GM15510 (cell line): ENCODE results near the gene FKBP1C.
"Not testable (repeated sequence)": the region's sequence is repeated elsewhere in the genome, so short reads cannot be mapped to it uniquely, and the experiment has no call there.

Experiments
- POLR2A ChIP-seq: IDR thresholded peaks from 3 replicates; pipeline ENCODE4 v1.6.1; 2011; ENCODE audit warnings: borderline replicate concordance; ENCODE audit not compliant: insufficient read length; ENCODE audit errors: extremely low read depth

The FKBP1C gene

GRCh38 chr6:63211343-63211742 is at the start of gene FKBP1C:
Gene FKBP1C (plus strand): TSS chr6:63211469.
- not testable (repeated sequence) for TF ChIP-seq POLR2A

GRCh38 chr6:63174173-63174572 is 37.1 kb upstream of the FKBP1C start:
- TF ChIP-seq POLR2A = no peak

- TF ChIP-seq POLR2A = no peak
Observed at GRCh38 chr6:63176181-63176580, 35.1 kb upstream of the FKBP1C start.

GRCh38 chr6:63180367-63180766 is 30.9 kb upstream of the FKBP1C start:
- no peak for TF ChIP-seq POLR2A

- TF ChIP-seq POLR2A = no peak
Observed at GRCh38 chr6:63186970-63187369, 24.3 kb upstream of the FKBP1C start.

- no peak for TF ChIP-seq POLR2A
Observed at GRCh38 chr6:63188828-63189227, 22.4 kb upstream of the FKBP1C start.

DNA sequence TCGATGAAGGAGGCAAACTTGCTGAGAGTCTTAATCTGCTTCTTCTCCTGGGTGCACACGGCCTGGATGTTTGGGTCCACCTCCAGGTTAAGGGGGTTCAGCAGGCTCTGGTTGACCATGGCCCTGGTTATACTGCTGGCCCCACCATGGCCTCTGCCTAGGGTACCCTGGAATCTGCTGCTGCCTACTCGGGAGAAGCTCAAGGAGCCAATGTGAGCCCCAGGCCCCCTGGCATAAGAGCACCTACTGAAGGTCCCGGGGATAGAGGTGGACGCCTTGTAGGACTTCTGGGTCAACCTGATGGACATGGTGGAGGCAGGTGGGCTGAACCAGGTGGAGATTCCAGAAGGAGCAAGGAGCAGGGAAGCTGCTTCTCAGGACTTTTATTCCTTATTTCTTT is 17.9 kb upstream of the FKBP1C start:
- TF ChIP-seq POLR2A = no peak

DNA sequence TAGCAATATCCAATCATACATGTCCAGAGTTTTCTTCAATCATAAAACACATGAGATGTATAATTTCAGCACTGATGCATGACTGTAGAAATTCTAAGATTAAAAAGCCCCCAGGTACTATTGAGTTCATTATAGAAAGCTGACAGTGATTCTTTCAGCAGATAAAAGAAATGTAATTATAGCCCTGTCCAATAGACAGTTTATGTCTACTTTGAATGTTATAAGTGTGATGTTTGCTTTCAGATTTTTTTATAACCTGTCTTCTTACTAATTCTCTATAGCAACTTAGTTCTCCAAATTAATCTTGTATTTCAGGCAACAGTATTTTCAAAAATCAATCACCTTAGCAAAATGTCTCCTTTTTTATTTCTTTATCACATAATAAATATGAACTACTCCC is 13.5 kb upstream of the FKBP1C start:
- no peak for TF ChIP-seq POLR2A

- TF ChIP-seq POLR2A = no peak
Observed at GRCh38 chr6:63213325-63213724, 2.1 kb downstream of the FKBP1C start.

DNA sequence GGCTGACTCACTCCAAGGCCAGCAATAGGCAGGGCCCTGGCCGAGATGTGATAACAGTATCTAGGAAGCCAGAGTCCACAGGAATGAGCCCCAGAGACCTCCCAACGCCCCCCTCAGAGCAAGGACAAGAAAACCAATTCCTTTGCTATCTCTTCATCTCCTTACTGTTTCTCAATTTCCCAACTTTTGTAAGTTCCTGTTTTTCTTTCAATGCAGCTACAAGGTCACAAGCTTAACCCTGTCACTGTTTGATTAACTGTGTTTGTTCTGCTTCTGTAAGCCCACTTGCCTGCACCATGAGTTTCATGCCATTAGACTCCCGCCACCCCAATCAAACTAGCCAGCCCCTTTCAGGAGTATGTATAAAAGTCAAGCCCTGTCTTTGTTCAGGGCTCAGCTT is 3.5 kb downstream of the FKBP1C start:
- no peak for TF ChIP-seq POLR2A

DNA sequence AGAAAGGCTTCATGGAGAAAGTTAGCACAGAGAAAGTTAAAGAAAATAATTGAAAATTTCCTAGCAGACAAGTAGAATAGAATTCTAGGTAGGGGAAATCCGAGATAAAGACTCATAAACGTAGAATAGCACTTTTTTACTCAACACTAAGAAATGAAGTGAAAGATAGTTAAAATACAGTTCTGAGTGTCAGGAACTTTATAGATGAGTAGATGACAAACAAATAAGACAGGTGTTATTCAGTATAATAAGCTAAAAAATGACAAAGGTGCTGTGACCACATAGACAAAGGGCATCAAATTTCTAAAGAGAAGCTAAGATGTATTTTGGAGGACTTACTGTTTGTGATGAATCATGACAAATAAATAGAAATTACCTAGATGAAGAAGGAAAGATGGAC is 12.9 kb downstream of the FKBP1C start:
- no peak for TF ChIP-seq POLR2A

DNA sequence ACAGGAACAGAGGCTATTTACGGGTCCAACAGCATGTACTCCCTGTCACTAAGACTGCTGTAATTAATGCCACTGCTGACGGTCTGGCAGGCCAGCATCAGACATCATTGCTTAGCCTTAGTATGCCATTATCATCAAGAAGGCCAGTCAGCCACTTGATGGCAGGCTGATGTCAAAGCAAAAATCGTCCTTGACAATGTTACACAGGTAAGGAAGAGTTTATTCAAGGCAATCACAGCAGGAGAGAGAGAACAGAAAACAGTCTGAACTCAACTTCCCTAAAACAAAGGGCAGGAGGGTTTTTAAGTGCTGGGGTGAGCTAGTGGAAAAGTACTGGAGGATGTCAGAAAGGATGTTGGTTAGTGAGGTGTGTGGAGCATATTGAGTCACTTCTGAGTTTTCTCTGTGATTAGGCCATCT is 25.1 kb downstream of the FKBP1C start:
- TF ChIP-seq POLR2A = no peak

- TF ChIP-seq POLR2A = no peak
Observed at GRCh38 chr6:63245420-63245819, 34.2 kb downstream of the FKBP1C start.

- TF ChIP-seq POLR2A = no peak
Observed at GRCh38 chr6:63245909-63246308, 34.6 kb downstream of the FKBP1C start.

DNA sequence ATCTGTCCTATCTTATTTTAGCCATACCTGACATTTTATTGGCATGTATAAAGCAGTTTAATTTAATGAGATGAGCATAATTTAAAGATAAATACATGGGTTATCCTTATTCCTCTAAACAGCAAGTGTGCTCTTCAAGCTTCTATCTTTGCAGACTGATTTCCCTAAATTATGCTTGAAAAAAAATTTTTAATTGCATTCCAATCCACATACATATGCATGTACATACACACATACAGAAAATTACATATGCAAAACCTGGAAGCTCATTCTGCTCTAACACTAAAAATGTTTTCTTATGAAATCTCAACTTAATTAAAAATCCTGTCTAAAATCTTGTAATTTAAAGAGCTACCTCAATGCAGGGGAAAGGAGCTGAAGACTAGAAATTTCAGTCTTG is 35.3 kb downstream of the FKBP1C start:
- no peak for TF ChIP-seq POLR2A

DNA sequence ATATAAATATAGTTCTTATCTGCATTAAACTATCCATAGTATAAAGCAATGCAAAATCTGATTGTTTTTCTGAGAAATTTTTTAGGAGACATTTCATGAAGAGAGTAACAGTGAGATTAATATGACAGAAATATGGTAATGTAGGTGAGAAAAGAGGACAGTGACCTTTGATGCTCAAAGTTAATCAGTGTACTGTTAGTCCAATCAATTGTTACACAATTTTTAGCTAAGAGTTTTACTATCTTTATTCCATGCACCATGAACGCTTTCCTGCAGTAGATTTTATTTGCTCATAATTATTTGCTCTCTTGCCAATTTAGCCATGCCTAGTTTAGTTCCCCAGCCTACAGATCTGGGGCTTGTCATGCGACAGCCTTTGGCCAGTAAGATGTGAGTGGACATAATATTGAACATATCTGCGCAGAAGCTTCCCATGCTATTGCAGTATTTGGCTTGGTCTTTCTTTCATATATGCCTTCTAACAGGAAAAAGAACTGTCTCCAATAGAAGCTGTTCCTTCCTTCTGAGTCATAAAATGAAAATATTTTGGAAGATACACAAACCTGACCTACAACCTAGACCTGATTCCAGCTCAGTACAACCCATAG is 38.7 kb downstream of the FKBP1C start:
- TF ChIP-seq POLR2A = no peak

DNA sequence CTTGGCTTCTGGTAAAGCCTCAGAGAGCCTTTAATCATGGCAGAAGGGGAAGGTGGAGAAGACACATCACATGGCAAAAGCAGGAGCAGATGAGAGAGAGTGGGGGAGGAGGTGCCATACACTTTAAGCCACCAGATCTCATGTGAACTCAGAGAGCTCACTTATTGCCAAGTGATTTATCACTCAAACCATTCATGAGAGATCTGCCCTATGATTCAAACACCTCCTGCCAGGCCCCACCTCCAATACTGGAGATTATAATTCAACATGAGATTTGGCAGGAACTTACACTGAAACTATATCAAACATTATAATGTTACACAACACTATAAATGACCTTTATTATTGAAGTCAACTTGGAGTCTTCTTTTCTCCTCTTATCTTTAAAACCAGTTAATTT is 47.9 kb downstream of the FKBP1C start:
- TF ChIP-seq POLR2A = no peak
